DMS 273 (cell line): Measurements from ENCODE around the gene CDK5RAP2.
A peak's percentile ranks its signal among the peaks of the same experiment; 100 is the strongest.
"Not testable (repeated sequence)": the region's sequence is repeated elsewhere in the genome, so short reads cannot be mapped to it uniquely, and the experiment has no call there.

Experiments
- DNase-seq: peaks from one replicate; lab custom pipeline; 2025; ENCODE audit not compliant: unreplicated experiment; lab: John Stamatoyannopoulos, UW

Gene CDK5RAP2

GRCh38 chr9:120545701-120546550 is 34.0 kb downstream of the CDK5RAP2 start:
- no peak for DNase-seq

- no peak for DNase-seq
Measured at GRCh38 chr9:120544441-120544840, 35.5 kb downstream of the CDK5RAP2 start.

GRCh38 chr9:120542701-120543490 is 37.1 kb downstream of the CDK5RAP2 start:
- DNase-seq = no peak

- DNase-seq = no peak
Measured at GRCh38 chr9:120541921-120542320, 38.0 kb downstream of the CDK5RAP2 start.

- no peak for DNase-seq
Measured at GRCh38 chr9:120539951-120540350, 40.0 kb downstream of the CDK5RAP2 start.

- no peak for DNase-seq
Measured at GRCh38 chr9:120538339-120538738, 41.6 kb downstream of the CDK5RAP2 start.

- no peak for DNase-seq
Measured at GRCh38 chr9:120536949-120537640, 42.9 kb downstream of the CDK5RAP2 start.

GRCh38 chr9:120536094-120536493 is 43.9 kb downstream of the CDK5RAP2 start:
- DNase-seq = no peak

- no peak for DNase-seq
Measured at GRCh38 chr9:120534266-120534665, 45.7 kb downstream of the CDK5RAP2 start.

GRCh38 chr9:120532891-120533290 is 47.1 kb downstream of the CDK5RAP2 start:
- no peak for DNase-seq

GRCh38 chr9:120532475-120532874 is 47.5 kb downstream of the CDK5RAP2 start:
- DNase-seq = no peak

GRCh38 chr9:120531683-120532300 is 48.2 kb downstream of the CDK5RAP2 start:
- peak; percentile 61 for DNase-seq

GRCh38 chr9:120530220-120530832 is 49.6 kb downstream of the CDK5RAP2 start:
- DNase-seq = not testable (repeated sequence)

GRCh38 chr9:120528829-120529228 is 51.1 kb downstream of the CDK5RAP2 start:
- DNase-seq = no peak

- no peak for DNase-seq
Measured at GRCh38 chr9:120528327-120528726, 51.6 kb downstream of the CDK5RAP2 start.

GRCh38 chr9:120526534-120526933 is 53.4 kb downstream of the CDK5RAP2 start:
- no peak for DNase-seq

- DNase-seq = no peak
Measured at GRCh38 chr9:120524863-120525262, 55.1 kb downstream of the CDK5RAP2 start.

GRCh38 chr9:120524038-120524437 is 55.9 kb downstream of the CDK5RAP2 start:
- no peak for DNase-seq

GRCh38 chr9:120522558-120522957 is 57.4 kb downstream of the CDK5RAP2 start:
- DNase-seq = no peak

- DNase-seq = no peak
Measured at GRCh38 chr9:120522032-120522431, 57.9 kb downstream of the CDK5RAP2 start.

GRCh38 chr9:120521101-120521500 is 58.9 kb downstream of the CDK5RAP2 start:
- no peak for DNase-seq
